AG08395 (cell line): Measurements from ENCODE around the gene MACC1.

ENCODE experiments used
- DNase-seq: peaks from one replicate; pipeline ENCODE4 v3.0.0; 2012; ENCODE audit warnings: mixed read lengths, low spot score

Gene MACC1

DNA sequence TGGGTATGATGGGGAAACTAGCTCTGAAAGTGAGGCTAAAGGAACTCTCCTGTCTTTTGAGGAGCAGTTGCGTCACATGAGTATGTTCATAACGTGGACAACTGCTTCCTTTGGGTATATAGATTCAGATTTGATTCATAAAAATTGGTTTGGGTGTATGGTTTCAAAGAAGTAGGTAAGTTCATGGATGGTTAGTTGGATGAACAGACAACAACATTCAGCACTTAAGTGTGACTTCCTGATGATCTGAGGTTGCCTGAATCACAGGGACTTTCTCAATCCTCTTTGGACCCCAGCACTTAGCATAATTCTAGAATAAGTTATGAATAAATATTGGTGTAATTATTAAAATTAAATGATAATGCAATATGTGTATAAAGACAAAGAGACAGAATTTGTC lies 43.4 kb downstream of the MACC1 start:
- no peak for DNase-seq

DNA sequence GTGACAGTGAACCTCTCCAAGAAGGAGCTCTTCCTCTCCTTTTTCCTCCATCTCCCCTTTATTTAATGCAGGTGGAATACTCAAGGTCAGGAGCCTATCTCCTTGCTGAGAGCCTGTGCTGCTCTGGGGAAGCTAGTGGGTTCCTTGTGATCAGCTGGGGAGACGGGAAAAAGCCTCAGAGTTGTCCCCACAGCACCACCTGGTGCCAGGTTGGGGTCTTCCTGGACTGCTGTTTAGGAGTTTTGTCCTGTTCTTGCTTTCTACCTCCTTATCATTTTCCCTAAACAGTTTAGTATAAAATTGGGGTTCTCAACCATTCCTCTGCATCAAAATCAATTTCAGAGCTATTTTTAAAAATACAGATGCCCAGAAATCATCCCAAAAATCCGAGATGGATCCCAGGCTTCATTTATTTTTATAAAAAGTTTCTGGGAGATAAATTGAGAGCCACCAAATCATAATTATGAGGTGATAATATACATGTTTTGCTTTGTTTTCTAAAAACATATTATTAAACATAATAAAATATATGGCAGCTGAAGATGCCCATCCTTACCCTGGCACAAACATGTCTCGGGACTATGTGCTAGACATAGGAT lies 44.3 kb downstream of the MACC1 start:
- peak; percentile 61 for DNase-seq

DNA sequence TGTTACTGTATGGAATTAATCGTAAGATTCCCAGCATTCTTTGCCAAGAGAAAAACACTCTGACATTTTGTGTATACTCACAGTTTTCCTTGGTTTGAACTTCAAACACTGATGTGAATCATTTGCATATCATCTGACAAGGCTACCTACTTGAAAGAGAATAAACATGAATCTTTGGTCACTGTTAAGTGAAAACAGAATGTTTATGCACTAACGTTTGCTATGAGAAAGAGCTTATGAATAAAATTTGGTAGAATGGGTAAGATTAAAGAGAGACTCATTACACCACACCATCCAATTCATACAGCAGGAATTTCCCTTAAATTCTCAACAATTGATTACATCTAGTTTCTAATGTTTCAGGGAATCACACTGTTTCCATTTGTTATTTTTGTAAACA lies 46.6 kb downstream of the MACC1 start:
- DNase-seq, result peak; percentile 23

DNA sequence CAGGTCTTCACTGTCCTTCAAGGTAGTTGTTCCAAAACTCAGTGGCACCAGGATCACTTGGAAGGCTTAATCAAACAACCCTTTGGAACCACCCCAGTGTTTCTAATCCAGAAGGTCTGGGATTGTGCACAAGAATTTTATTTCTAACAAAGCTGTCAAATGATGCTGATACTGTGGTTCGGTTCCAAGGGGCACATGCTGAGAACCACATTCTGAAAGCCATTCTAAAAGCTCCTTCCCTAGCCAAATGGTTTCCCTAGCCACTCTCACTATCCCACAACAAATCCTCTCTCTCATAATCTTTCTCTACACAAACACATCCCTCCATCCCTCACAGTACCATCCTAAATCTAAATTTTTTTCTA lies 52.1 kb downstream of the MACC1 start:
- DNase-seq, result no peak

DNA sequence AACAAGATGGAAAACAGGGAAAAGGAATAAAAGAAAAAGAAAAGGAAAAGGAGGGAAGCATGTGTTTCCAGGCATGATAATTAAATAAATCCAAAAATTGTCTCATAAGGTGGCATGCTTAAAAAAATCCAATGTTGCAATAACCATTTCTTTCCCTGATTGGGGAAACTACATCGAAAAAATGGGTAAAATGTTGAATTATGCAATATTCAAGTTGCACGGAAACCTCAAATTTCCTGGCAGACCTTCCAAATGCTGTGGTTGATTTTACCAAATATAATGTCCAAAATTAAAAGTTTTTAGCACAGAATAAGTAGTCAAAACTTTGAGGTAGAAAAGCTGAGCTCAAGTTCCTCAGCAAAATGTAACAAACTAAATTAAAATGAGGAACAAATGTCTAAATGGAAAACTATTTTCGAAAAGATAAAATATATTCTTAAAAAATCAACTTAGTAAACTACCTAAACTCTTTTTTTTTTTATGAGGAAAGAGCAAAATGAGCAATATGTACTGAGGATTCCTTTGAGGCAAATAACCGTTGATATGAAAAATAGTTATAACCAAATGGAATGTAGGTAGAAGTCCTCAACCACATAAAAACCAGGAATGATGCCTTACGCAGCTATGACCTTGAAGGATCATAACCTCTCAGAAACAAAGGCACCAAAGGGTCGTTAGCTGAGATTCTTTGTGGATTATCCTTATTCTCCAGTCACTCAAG lies 52.6 kb downstream of the MACC1 start:
- DNase-seq, result peak; percentile 51

DNA sequence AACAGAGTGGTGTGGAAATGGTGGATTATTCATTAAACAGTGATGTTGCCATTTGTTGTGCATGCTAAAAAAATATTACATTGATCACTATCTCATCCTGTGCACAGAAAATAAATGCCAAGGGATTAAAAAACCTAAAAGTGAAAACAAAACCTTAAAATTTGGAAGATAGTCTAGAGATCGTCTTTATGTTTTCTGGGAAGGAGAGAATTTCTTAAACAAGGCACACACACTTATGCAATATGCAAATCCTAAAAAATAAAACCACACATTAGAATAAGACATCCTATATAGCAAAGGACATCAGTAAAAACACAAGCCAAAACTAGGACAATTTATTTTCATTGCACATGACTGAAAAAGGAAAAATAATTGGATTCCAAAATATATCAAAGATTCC lies 54.5 kb downstream of the MACC1 start:
- DNase-seq, result no peak

DNA sequence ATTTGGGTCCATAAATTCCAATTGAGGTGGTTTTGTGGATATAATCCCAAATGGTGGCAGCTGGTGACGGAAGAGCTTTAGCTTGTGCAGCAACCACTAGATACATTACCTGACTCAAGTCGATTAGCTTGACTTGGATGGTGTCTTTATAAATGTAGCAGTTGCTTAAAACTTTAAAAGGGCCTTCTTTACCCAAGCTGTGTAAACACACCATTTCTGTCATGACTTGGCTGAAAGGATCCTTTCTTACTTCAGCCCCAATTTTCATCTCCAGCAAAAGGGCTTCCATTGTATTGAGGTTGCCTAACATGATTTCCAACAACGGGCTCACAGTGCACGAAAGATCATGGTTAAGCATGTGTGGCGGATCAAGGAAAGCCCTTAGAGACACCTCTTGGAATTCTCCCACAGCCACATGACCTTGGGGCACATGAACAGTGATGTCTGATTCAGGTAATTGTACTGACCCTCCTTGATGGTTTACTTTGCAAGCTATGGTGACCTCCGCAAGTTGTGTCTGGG lies 57.9 kb downstream of the MACC1 start:
- DNase-seq, result no peak

DNA sequence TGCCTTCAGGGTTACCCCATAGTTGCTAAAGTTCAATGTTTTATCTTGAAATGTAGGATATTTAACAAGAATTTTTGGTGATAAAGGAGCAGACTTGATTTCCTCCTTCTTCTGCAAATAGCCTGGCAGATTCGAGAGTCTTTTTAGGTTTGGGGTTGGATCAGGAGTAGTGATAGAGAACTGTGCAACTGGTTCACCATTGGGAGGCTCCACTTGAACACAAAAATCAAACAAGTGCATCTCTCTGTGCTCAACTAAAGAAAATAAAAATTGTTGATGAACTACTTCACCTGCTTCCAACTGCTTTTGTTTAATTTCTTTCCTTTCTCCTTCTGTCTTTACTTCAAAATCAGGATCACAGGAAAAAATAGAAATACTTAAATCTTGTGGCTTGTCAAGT lies 58.5 kb downstream of the MACC1 start:
- DNase-seq, result no peak

DNA sequence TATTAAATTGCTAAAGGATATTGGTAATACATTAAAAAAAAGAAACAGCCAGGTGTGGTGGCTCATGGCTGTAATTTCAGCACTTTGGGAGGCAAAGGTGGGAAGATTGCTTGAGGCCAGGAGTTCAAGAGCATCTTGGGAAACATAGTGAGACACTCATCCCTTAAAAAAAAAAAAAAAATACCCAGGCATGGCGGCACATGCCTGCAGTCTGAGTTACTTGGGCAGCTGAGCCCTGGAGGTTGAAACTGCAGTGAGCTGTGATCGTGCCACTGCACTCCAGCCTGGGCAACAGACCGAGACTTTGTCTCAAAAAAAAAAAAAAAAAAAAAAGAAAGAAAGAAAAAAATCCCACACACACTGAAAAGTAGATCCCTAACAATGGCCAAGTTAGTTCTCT lies 59.7 kb downstream of the MACC1 start:
- DNase-seq, result no peak

DNA sequence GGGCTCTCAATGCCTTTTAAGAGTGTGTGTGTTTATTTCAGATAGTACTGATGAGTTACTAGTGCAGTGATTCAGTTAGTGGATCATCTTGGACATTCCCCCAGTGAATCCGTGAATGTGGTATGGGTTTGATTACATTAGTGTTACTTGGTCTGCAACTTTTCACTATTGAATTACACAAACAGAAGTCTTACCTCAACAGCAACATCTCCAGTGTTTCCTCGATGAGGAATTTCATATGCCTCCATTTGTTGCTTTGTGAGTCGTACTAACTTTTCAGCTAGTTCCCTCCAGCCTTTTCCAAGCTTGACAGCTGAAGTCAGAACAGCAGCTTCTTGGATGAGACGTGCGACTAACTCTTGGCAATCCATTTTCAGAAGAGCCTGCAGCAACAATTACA lies 63.2 kb downstream of the MACC1 start:
- DNase-seq, result peak; percentile 19

DNA sequence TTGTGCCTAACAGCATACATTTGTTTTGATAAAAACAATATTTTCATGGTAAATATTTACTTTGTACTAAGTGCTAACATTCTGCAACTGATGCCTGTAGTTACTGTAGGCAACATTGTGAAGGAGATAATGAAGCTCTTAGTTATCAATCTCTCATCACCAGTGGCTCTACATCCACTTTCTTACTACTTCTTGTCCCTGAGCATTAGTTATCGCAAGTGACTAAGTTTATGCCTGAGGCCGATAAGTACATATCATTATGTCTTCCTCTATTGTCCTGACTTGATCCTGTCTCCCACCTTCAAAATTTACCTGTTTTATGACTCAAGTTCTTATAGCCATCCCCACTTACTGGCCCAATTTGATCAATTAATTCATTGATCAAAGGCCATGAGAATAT lies 63.6 kb downstream of the MACC1 start:
- DNase-seq, result no peak

DNA sequence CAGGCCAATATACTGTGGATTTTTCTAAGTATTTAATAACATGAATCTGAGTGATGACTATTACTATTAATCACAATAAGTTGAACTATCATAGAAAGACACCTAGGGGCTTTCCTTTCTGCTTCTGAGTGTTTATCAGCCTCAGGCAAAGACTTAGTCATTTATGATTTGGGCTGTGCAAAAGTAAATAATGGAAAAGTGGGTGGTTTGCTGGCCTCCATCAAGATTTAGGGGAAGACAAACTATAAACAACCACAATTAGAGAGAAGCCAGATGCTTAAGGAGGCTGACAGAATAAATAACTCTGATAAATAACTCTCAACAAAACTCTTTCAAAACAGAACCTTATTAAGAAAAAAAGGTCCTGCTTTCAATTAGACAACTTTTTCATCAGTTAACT lies 64.7 kb downstream of the MACC1 start:
- peak; percentile 41 for DNase-seq

DNA sequence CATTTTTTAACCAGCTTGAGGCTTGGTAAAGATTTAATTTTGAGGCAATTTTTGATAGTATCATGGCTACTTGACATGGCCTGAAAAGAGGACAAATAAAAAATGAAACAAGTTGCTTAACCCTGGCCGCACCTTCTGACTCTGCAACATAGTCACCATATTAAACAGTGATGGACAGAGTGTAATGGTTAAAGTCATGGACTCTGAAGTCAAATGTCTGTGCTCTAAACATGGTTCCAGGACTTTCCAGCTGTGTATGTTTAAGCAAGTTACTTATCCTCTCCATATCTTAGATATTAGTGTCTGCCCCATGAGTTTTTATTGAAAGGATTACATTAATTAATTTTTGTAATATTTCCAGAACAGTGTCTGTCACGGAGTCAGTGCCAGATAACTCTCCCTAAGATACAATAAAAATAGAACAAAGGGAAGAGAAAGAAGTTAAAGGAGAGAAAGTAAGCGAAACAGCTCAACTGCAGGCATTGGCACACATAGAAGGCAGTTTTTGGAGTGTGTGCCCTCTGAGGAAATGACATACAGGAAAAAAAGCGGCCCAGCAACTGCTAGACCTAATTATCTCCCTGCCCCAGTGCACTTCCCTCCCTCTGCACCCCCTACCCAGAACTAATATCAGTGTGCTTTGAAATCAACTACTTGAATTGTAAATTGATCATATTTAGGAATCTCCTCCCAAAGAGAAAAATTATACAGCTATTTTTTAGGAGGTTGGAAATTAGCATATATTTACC lies 65.3 kb downstream of the MACC1 start:
- no peak for DNase-seq

DNA sequence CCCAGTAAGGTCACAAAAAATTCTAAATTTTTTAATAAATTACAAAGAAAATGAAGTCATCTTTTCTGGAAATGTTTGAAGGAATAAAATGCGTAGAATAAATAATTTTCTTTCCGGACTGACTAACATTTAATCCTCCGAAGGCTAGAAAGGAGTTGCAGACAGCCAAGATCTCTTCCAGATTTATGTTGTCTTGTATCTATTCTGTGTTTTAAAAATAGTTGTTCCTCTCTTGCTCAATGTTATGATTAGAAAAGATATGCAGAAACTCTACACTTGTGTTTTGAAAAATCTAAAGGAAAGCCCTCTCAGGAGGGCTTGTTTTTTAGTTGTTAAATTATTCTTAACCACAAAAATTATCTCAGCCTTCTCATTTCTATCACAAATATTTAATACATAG lies 70.7 kb downstream of the MACC1 start:
- no peak for DNase-seq

DNA sequence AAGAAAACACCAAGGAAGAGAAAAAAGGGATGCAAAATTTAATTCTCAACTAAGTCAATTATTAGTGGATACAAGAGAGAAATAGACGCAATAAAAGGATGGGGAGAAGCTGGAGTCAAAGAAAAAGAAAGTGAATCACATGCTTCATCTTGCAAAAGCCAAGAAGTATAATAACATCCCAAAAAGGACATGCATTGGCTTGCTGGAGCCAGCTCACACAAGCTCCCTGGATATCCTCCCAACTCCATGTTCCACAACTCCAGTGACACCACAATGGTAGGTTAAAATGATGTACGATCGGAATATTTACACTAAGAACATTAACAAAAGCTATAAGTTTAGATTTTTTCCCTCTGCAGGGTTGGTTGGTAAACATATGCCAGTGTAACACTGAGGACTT lies 72.4 kb downstream of the MACC1 start:
- no peak for DNase-seq

DNA sequence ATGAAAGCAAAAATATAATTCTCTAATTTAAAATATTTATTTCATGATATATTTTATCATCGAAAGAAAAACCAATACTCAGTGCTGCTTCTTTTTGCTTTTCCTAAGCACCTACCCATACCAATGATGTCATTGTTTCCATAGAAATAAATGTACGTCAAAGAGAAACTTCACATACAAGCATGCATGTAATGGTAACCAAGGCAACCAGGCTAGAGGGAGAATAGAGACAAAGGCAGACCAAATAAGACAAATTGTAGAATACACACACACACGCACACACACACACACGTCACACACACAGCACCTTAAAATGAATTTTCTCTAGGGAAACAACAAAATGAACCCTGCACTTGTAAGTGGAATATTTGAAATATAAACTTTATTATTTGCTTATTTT lies 75.5 kb downstream of the MACC1 start:
- no peak for DNase-seq

DNA sequence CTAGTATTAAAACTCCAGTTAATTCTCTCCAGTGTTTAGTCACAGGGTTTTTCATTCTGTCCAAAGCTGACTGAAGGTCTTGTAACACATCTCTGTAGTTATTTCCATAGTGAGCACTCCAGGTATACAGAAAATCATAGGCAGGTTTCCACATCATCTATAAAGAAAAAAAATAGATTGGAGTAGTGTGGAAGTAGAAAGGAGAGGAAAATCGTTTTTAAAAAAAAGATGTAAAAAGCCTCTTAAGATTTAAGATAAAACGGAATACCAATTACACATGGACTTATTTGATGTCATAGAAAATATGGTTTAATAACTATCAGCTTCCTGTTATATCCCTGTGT lies 76.2 kb downstream of the MACC1 start:
- no peak for DNase-seq

DNA sequence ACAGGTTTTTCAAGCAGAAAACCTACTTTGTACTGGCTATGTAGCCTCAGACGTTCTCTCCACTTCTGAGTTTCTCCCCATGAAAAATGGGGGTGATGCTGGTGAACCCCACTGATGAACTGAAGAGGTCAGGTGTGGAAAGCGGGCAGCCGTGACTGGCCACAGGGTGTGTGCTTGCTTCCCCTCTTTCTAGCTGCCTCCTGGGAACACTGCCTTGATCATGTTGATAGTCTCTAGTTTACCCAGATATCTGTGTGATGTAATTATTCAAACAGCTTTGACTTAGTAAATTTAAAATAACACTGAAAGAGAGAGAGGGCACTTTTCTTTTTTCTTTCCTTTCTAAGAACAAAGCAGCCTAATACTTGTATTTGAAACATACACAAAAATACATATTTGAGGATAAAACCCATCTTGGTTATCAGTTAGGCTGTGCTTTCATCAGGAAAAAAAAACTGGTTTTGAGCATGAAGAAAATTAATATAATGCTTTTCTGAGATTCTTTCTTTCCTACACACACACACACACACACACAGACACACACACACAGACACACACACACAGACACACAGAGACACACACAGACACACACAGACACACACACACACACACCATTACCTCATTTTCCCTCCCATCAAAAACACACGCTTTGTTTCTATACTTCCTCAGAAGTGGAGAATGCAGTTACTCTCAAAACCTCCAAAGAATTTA lies 76.7 kb downstream of the MACC1 start:
- no peak for DNase-seq

DNA sequence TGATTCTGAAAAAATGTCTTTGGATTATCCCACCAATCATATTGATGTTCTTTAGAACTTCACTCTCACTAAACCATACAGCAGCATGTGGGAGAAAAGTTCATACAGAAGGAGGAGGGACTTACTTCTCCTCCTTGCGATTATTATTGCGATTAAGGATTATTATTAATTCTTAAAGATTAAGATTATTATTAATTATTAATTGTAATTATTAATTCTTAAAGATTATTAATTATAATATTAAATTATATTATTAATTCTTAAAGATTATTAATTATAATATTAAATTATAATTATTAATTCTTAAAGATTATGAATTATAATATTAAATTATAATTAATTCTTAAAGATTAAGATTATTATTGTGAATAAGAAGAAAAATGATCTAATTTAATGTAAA lies 80.5 kb downstream of the MACC1 start:
- DNase-seq, result no peak

DNA sequence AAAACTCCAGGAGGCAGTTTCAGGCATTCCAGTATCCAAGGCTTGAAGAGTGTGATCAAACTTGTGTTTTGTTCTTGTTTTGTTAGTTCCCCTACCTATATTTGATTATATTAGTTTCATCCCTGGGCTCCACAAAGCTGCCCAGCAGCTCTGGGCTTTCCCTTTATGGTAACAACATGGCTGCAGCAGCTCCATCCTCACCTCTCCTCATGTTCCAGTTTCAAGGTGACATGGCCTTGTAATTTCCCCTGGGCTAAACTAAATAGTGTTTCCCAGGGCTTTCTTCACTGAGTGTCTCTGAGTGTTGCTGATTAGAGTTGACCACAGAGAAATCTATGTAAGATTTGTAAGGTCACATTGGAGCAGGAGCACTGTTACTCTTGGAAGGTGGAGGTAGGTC lies 83.4 kb downstream of the MACC1 start:
- DNase-seq, result no peak

DNA sequence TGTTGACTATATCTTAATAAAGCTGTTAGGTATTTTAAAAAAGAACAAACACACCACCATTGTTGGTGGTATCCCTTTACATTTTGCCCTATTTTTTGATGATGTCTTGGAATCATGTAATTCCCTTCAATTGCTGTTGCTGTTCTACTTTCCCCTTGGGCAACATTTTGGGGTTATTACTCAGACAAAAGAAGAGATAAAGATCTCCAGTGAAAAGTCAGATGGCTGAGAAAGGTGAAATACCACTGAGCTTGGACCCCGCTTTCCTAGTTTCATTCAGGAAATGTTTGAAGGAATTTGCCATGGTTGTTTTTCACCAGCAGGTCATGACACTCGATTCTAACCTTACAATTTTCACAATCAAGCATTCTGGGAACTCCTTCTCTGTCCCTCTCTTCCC lies 84.6 kb downstream of the MACC1 start:
- DNase-seq, result no peak

DNA sequence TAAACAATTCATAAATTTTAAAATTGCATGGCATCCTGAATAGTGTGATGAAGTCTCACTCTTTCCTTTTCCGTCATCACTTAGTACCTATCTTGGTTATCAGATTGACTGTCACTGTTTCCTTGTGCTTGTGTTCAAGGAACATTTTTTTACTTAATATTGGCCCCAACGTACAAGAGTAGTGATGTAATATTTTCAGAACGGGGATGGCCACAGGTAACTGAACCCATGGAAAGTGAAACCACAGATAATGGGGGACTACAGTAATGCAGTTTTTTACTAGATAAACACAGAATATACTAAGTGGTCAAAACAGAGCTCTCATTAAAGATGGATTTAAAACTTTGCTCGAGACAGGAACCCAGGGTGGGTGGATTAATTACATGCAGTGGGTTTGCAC lies 85.4 kb downstream of the MACC1 start:
- DNase-seq, result no peak

DNA sequence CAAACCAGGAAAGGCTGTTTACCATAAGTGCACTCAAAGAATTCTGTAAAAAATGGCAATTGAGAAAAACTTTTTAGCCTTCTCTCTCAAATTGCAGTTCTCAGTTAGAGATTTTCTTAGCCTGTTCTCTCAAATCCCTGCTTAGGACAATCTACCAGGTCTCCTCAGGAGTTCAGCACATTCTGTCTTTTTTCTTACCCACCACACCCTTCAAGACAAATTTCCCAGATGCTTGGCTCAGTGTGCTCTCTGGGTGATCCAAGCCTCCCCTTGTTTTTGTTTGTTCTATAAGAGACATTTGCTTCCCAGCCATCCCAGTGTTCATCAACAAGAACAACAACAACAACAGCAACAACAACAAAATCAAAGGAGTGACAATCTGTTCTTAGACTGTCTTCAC lies 87.3 kb downstream of the MACC1 start:
- no peak for DNase-seq
